ENCODE measurements around the gene ABCA2.
"Not testable (repeated sequence)": the region's sequence is repeated elsewhere in the genome, so short reads cannot be mapped to it uniquely, and the experiment has no call there.

ABCA2 gene

GRCh38 chr9:137065336-137065967 lies 37.4 kb upstream of the ABCA2 start:
- TF ChIP-seq POLR2AphosphoS5 (IDR thresholded peaks at IDR 0.05; ENCODE audit: borderline replicate concordance, low read depth, low read length), result no peak
- TF ChIP-seq FOXP2 (optimal IDR thresholded peaks at IDR 0.05; ENCODE audit: control extremely low read depth, extremely low read length, insufficient read depth), result no peak
- TF ChIP-seq EZH2 (IDR thresholded peaks at IDR 0.05), result no peak
- H3K4me3 ChIP-seq, result no peak overlapping the region

GRCh38 chr9:137064880-137065164 lies 36.8 kb upstream of the ABCA2 start:
- Histone ChIP-seq H3K4me3 (no peak overlapping the region), H3K27ac (no peak overlapping the region), H3K36me3 (ENCODE audit: insufficient read depth, low read length) (peaks cover 4% of the 10 kb centered on the region; the same call in 1 of the 2 replicates), H3K9ac (ENCODE audit: insufficient read length) (no peak overlapping the region), H3K9me3 (ENCODE audit: low read depth, low read length) (no peaks in the 10 kb centered on the region)
- TF ChIP-seq EZH2 (IDR thresholded peaks at IDR 0.05) (no peak), FOXP2 (optimal IDR thresholded peaks at IDR 0.05; ENCODE audit: control extremely low read depth, extremely low read length, insufficient read depth) (no peak), POLR2AphosphoS5 (IDR thresholded peaks at IDR 0.05; ENCODE audit: borderline replicate concordance, low read depth, low read length) (no peak)
- DNase-seq (ENCODE audit: low read depth, low spot score), result no peak

More at GRCh38 chr9:137065336-137065967, 37.4 kb upstream of the ABCA2 start:
- Histone ChIP-seq H3K27ac (no peak overlapping the region), H3K36me3 (ENCODE audit: insufficient read depth, low read length) (peaks cover 4% of the 10 kb centered on the region; the same call in 1 of the 2 replicates), H3K9me3 (ENCODE audit: low read depth, low read length) (no peaks in the 10 kb centered on the region), H3K9ac (ENCODE audit: insufficient read length) (no peak overlapping the region)
- DNase-seq (ENCODE audit: low read depth, low spot score), result no peak

GRCh38 chr9:137064027-137064879 lies 36.2 kb upstream of the ABCA2 start:
- Histone ChIP-seq H3K4me3 (no peak overlapping the region), H3K27ac (no peak overlapping the region), H3K36me3 (ENCODE audit: insufficient read depth, low read length) (peaks cover 4% of the 10 kb centered on the region; the same call in 1 of the 2 replicates), H3K9ac (ENCODE audit: insufficient read length) (no peak overlapping the region), H3K9me3 (ENCODE audit: low read depth, low read length) (no peaks in the 10 kb centered on the region)
- DNase-seq (ENCODE audit: low read depth, low spot score), result no peak
- TF ChIP-seq POLR2AphosphoS5 (IDR thresholded peaks at IDR 0.05; ENCODE audit: borderline replicate concordance, low read depth, low read length) (no peak), FOXP2 (optimal IDR thresholded peaks at IDR 0.05; ENCODE audit: control extremely low read depth, extremely low read length, insufficient read depth) (no peak), EZH2 (IDR thresholded peaks at IDR 0.05) (no peak)

- Histone ChIP-seq H3K36me3 (ENCODE audit: insufficient read depth, low read length) (peaks cover 4% of the 10 kb centered on the region; the same call in 1 of the 2 replicates), H3K9ac (ENCODE audit: insufficient read length) (no peak overlapping the region), H3K27ac (no peak overlapping the region), H3K9me3 (ENCODE audit: low read depth, low read length) (no peaks in the 10 kb centered on the region), H3K4me3 (no peak overlapping the region)
- no peak for DNase-seq (ENCODE audit: low read depth, low spot score)
- TF ChIP-seq FOXP2 (optimal IDR thresholded peaks at IDR 0.05; ENCODE audit: control extremely low read depth, extremely low read length, insufficient read depth), result no peak
- TF ChIP-seq POLR2AphosphoS5 (IDR thresholded peaks at IDR 0.05; ENCODE audit: borderline replicate concordance, low read depth, low read length), result no peak
- no peak for TF ChIP-seq EZH2 (IDR thresholded peaks at IDR 0.05)
Measured at GRCh38 chr9:137063311-137064026, 35.4 kb upstream of the ABCA2 start.

- not testable (repeated sequence) for H3K9me3 ChIP-seq (ENCODE audit: low read depth, low read length); H3K27ac ChIP-seq; DNase-seq (ENCODE audit: low read depth, low spot score); H3K36me3 ChIP-seq (ENCODE audit: insufficient read depth, low read length); H3K4me3 ChIP-seq; H3K9ac ChIP-seq (ENCODE audit: insufficient read length)
Measured at GRCh38 chr9:137062798-137063197, 34.8 kb upstream of the ABCA2 start.

- H3K9me3 ChIP-seq (ENCODE audit: low read depth, low read length), result no peaks in the 10 kb centered on the region
- TF ChIP-seq EZH2 (IDR thresholded peaks at IDR 0.05), result no peak
- TF ChIP-seq FOXP2 (optimal IDR thresholded peaks at IDR 0.05; ENCODE audit: control extremely low read depth, extremely low read length, insufficient read depth), result no peak
- TF ChIP-seq POLR2AphosphoS5 (IDR thresholded peaks at IDR 0.05; ENCODE audit: borderline replicate concordance, low read depth, low read length), result no peak; the same call in 1 of the 2 replicates
- no peak overlapping the region for H3K9ac ChIP-seq (ENCODE audit: insufficient read length)
- H3K4me3 ChIP-seq, result no peak overlapping the region
- no peak overlapping the region for H3K27ac ChIP-seq
- DNase-seq (ENCODE audit: low read depth, low spot score), result no peak
- H3K36me3 ChIP-seq (ENCODE audit: insufficient read depth, low read length), result peaks cover 4% of the 10 kb centered on the region; the same call in 1 of the 2 replicates
Measured at GRCh38 chr9:137062384-137062783, 34.3 kb upstream of the ABCA2 start.

- no peak overlapping the region for H3K9ac ChIP-seq (ENCODE audit: insufficient read length)
- no peaks in the 10 kb centered on the region for H3K36me3 ChIP-seq (ENCODE audit: insufficient read depth, low read length)
- no peak for DNase-seq (ENCODE audit: low read depth, low spot score)
- H3K9me3 ChIP-seq (ENCODE audit: low read depth, low read length), result no peaks in the 10 kb centered on the region
- H3K4me3 ChIP-seq, result no peak overlapping the region
- H3K27ac ChIP-seq, result no peak overlapping the region
- no peak for TF ChIP-seq POLR2AphosphoS5 (IDR thresholded peaks at IDR 0.05; ENCODE audit: borderline replicate concordance, low read depth, low read length)
- no peak for TF ChIP-seq EZH2 (IDR thresholded peaks at IDR 0.05)
- no peak for TF ChIP-seq FOXP2 (optimal IDR thresholded peaks at IDR 0.05; ENCODE audit: control extremely low read depth, extremely low read length, insufficient read depth)
Measured at GRCh38 chr9:137058521-137059234, 30.6 kb upstream of the ABCA2 start.

- Histone ChIP-seq H3K9ac (ENCODE audit: insufficient read length) (no peak overlapping the region), H3K9me3 (ENCODE audit: low read depth, low read length) (no peaks in the 10 kb centered on the region), H3K4me3 (no peak overlapping the region), H3K36me3 (ENCODE audit: insufficient read depth, low read length) (no peaks in the 10 kb centered on the region), H3K27ac (no peak overlapping the region)
- no peak for TF ChIP-seq FOXP2 (optimal IDR thresholded peaks at IDR 0.05; ENCODE audit: control extremely low read depth, extremely low read length, insufficient read depth)
- no peak for TF ChIP-seq EZH2 (IDR thresholded peaks at IDR 0.05)
- no peak for TF ChIP-seq POLR2AphosphoS5 (IDR thresholded peaks at IDR 0.05; ENCODE audit: borderline replicate concordance, low read depth, low read length)
- DNase-seq (ENCODE audit: low read depth, low spot score), result no peak
Measured at GRCh38 chr9:137057545-137057944, 29.5 kb upstream of the ABCA2 start.

All from SK-N-MC (cell line).